Neural progenitor cell (in vitro differentiated cells): ENCODE measurements around the gene DNAJC1. TPM values are rescaled to one million over a fixed set of nuclear protein-coding genes. Genes with fewer than 3 reads are reported as not detected.

Experiments used
- DNase-seq: peaks from one replicate; pipeline ENCODE4 v3.0.0-alpha.2; 2016; ENCODE audit warnings: low spot score
- H2AFZ ChIP-seq: fragments of 200-600 bp; sonication (generic); replicated peaks from 2 replicates; pipeline ENCODE4 v1.6.1; 2016; ENCODE audit warnings: antibody characterized with exemption
- H3F3A ChIP-seq: fragments of 200-600 bp; sonication (generic); 2 replicates; pipeline ENCODE4 v1.6.1; 2016; ENCODE audit warnings: antibody characterized with exemption, low read depth
- H3K27ac ChIP-seq: fragments of 200-600 bp; sonication (generic); 2 replicates; pipeline ENCODE4 v1.5.1; 2016; ENCODE audit warnings: mild to moderate bottlenecking
- H3K27me3 ChIP-seq: fragments of 200-600 bp; sonication (generic); 2 replicates; pipeline ENCODE4 v1.6.1; 2016; ENCODE audit warnings: mild to moderate bottlenecking, moderate library complexity
- H3K36me3 ChIP-seq: fragments of 200-600 bp; sonication (generic); 2 replicates; pipeline ENCODE4 v1.5.1; 2016
- H3K4me1 ChIP-seq: fragments of 200-600 bp; sonication (generic); 2 replicates; pipeline ENCODE4 v1.6.1; 2016; ENCODE audit warnings: mixed run types
- H3K4me2 ChIP-seq: fragments of 200-600 bp; sonication (generic); 2 replicates; pipeline ENCODE4 v1.6.1; 2016
- H3K4me3 ChIP-seq: fragments of 200-600 bp; sonication (generic); 2 replicates; pipeline ENCODE4 v1.5.1; 2016
- H3K79me2 ChIP-seq: fragments of 200-600 bp; sonication (generic); 2 replicates; pipeline ENCODE4 v1.6.1; 2016; ENCODE audit warnings: low read depth
- H3K9ac ChIP-seq: fragments of 200-600 bp; sonication (generic); 2 replicates; pipeline ENCODE4 v1.6.1; 2016
- H3K9me3 ChIP-seq: fragments of 200-600 bp; sonication (generic); 2 replicates; pipeline ENCODE4 v1.5.1; 2016; ENCODE audit warnings: low read depth
- H4K20me1 ChIP-seq: fragments of 200-600 bp; sonication (generic); 2 replicates; pipeline ENCODE4 v1.6.1; 2016; ENCODE audit warnings: low read depth
- H3K27ac Mint-ChIP-seq: 3 replicates; pipeline ENCODE4 v1.8.0; 2021; ENCODE audit warnings: mixed read lengths
- H3K27me3 Mint-ChIP-seq: 2 replicates; pipeline ENCODE4 v1.8.0; 2022; ENCODE audit warnings: low read depth, mild to moderate bottlenecking, inconsistent platforms, moderate library complexity, mixed read lengths; ENCODE audit not compliant: insufficient read depth
- H3K36me3 Mint-ChIP-seq: 3 replicates; pipeline ENCODE4 v1.8.0; 2021; ENCODE audit warnings: mixed read lengths
- H3K4me1 Mint-ChIP-seq: 3 replicates; pipeline ENCODE4 v1.8.0; 2021; ENCODE audit warnings: mixed read lengths
- H3K4me3 Mint-ChIP-seq: 3 replicates; pipeline ENCODE4 v1.8.0; 2021; ENCODE audit warnings: mild to moderate bottlenecking, moderate library complexity, mixed read lengths
- H3K9me3 Mint-ChIP-seq: 3 replicates; pipeline ENCODE4 v1.8.0; 2020; ENCODE audit warnings: mixed read lengths
- CTCF ChIP-seq: fragments of 200-600 bp; sonication (generic); IDR thresholded peaks from 2 replicates; pipeline ENCODE4 v1.5.1; 2017; ENCODE audit warnings: antibody characterized with exemption, mild to moderate bottlenecking
- EZH2 ChIP-seq: fragments of 200-600 bp; sonication (generic); IDR thresholded peaks from 2 replicates; pipeline ENCODE4 v1.6.1; 2017; ENCODE audit warnings: antibody characterized with exemption, mild to moderate bottlenecking, moderate library complexity
- EZH2phosphoT487 ChIP-seq: fragments of 200-600 bp; sonication (generic); IDR thresholded peaks from 2 replicates; pipeline ENCODE4 v1.6.1; 2017; ENCODE audit warnings: antibody characterized with exemption
- total RNA-seq: library from RNA; depleted of rRNA; stranded (reverse); fragments of >200 nt; gene quantifications from 2 replicates; pipeline ENCODE4 v1.2.3, GENCODE V29; 2015; ENCODE audit warnings: low replicate concordance

Gene DNAJC1
- total RNA-seq, 1 donor from 2014 or later = 55.3 TPM

DNA sequence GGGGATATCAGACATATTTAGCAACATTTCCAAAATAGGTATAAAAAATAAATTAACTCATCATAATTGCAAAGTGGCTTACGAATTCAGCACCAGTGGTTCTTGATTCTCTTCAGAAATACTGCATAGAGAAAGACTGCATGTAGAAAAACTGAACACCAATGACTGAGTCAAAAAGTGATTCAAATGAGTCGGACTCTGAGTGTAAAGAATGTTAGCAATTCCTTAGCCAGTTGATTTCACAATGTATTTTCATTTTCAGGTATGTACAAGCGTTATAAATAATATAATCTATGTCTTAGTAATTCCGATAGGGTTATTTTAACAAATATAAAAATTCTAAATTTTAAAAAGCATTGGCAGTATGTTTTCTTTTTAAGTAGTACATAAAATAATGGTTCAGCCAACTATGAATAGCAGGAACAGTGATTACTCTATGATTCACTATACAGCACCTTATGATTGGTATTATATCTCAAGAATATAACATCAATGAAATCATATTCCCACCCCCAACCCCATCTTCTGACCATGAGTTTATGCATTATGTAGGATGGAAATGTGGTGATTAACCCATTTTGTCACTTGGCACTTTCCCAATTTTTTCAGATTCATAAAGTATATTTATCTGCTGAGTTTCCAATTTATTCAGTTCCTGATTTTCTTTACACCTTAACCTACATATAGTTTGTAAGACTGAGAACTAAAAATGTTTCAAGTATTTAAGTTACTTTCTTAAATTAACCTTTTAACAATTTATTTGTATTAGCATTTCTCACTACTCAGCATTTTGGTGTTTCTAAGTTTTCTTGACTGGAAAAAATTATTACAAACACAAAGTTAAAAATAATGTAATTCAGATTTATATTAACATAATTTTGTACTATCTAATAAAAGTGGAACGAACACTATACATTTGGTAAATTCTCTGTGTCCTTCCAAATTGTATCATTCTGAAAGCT is 33.9 kb downstream of the DNAJC1 start:
- no peak overlapping the region for H3K4me3 ChIP-seq
- no peak overlapping the region for H3K9ac ChIP-seq
- peaks cover 5% of the 10 kb centered on the region for H3F3A ChIP-seq
- no peak overlapping the region for H2AFZ ChIP-seq
- Mint-ChIP-seq H3K4me1 (no peaks in the 10 kb centered on the region), H3K36me3 (peaks cover 5% of the 10 kb centered on the region), H3K27me3 (peaks cover 2% of the 10 kb centered on the region), H3K4me3 (no peak overlapping the region), H3K27ac (no peak overlapping the region), H3K9me3 (peaks cover 13% of the 10 kb centered on the region)
- no peaks in the 10 kb centered on the region for H3K9me3 ChIP-seq
- H4K20me1 ChIP-seq = no peaks in the 10 kb centered on the region
- H3K79me2 ChIP-seq = peaks cover 18% of the 10 kb centered on the region
- H3K27ac ChIP-seq = no peak overlapping the region
- no peak overlapping the region for H3K4me2 ChIP-seq
- no peaks in the 10 kb centered on the region for H3K27me3 ChIP-seq
- H3K4me1 ChIP-seq = peaks cover 4% of the 10 kb centered on the region
- no peaks in the 10 kb centered on the region for H3K36me3 ChIP-seq
- TF ChIP-seq EZH2 (no peak), EZH2phosphoT487 (no peak), CTCF (no peak)
- DNase-seq = no peak

GRCh38 chr10:21964983-21965665 is 38.4 kb downstream of the DNAJC1 start:
- H3K27ac Mint-ChIP-seq = no peak overlapping the region
- Histone ChIP-seq H3K36me3 (no peaks in the 10 kb centered on the region), H4K20me1 (no peaks in the 10 kb centered on the region), H2AFZ (no peak overlapping the region), H3K9me3 (no peaks in the 10 kb centered on the region), H3K4me2 (no peak overlapping the region), H3F3A (no peaks in the 10 kb centered on the region), H3K9ac (no peak overlapping the region), H3K4me1 (no peaks in the 10 kb centered on the region), H3K27me3 (no peaks in the 10 kb centered on the region), H3K4me3 (no peak overlapping the region), H3K79me2 (no peaks in the 10 kb centered on the region), H3K27ac (no peak overlapping the region)
- H3K36me3 Mint-ChIP-seq = peaks cover 5% of the 10 kb centered on the region
- DNase-seq = no peak
- H3K4me1 Mint-ChIP-seq = no peaks in the 10 kb centered on the region
- no peak for TF ChIP-seq EZH2
- TF ChIP-seq CTCF = no peak
- no peak overlapping the region for H3K4me3 Mint-ChIP-seq
- peaks cover 2% of the 10 kb centered on the region for H3K27me3 Mint-ChIP-seq
- peaks cover 15% of the 10 kb centered on the region for H3K9me3 Mint-ChIP-seq

GRCh38 chr10:21962358-21962757 is 41.2 kb downstream of the DNAJC1 start:
- H3K79me2 ChIP-seq = peaks cover 3% of the 10 kb centered on the region
- H3K36me3 Mint-ChIP-seq = peaks cover 5% of the 10 kb centered on the region

More at GRCh38 chr10:21962358-21962757, 41.2 kb downstream of the DNAJC1 start:
- H2AFZ ChIP-seq = no peak overlapping the region
- no peaks in the 10 kb centered on the region for H4K20me1 ChIP-seq
- peaks cover 15% of the 10 kb centered on the region for H3K9me3 Mint-ChIP-seq
- no peaks in the 10 kb centered on the region for H3K27me3 ChIP-seq
- H3K27ac ChIP-seq = no peak overlapping the region
- no peaks in the 10 kb centered on the region for H3K9me3 ChIP-seq
- no peaks in the 10 kb centered on the region for H3K4me1 Mint-ChIP-seq
- no peak overlapping the region for H3K4me3 ChIP-seq
- no peaks in the 10 kb centered on the region for H3K4me1 ChIP-seq
- no peak overlapping the region for H3K4me3 Mint-ChIP-seq
- H3F3A ChIP-seq = no peaks in the 10 kb centered on the region
- no peak overlapping the region for H3K27ac Mint-ChIP-seq
- TF ChIP-seq EZH2 = no peak
- TF ChIP-seq EZH2phosphoT487 = no peak
- TF ChIP-seq CTCF = no peak
- H3K36me3 ChIP-seq = no peaks in the 10 kb centered on the region
- H3K4me2 ChIP-seq = no peak overlapping the region
- no peak for DNase-seq
- no peaks in the 10 kb centered on the region for H3K27me3 Mint-ChIP-seq
- no peak overlapping the region for H3K9ac ChIP-seq
